ENCODE data around the gene IGF2R.

The IGF2R gene

DNA sequence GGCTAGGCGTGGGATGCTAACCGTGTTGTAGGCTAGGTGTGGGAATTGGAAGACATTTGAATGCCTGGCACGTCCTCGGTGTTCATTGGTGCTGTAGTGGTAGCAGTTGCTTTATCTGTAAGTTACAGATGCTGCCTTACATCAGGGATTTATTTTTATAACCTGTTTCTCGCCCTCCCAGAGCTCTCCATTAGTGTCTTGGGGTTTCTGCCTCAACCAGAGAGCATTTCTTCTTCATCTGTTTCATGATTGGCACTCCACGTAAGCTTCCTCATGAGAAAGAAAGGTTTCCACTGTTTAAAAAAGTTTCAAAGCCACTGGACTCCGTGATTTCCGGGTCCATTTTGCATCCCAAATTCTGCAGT is 9.0 kb downstream of the IGF2R start:
- H3K27ac Mint-ChIP-seq = peak overlapping the region; percentile 98
- peaks cover 47% of the 10 kb centered on the region for H3K36me3 Mint-ChIP-seq (ENCODE audit: low read depth)
- H3K27me3 Mint-ChIP-seq = no peaks in the 10 kb centered on the region
- peak overlapping the region; percentile 84 for H3K4me3 Mint-ChIP-seq
- H3K9me3 Mint-ChIP-seq = no peaks in the 10 kb centered on the region
- peaks cover 99% of the 10 kb centered on the region for H3K4me1 Mint-ChIP-seq (ENCODE audit: low read depth)

DNA sequence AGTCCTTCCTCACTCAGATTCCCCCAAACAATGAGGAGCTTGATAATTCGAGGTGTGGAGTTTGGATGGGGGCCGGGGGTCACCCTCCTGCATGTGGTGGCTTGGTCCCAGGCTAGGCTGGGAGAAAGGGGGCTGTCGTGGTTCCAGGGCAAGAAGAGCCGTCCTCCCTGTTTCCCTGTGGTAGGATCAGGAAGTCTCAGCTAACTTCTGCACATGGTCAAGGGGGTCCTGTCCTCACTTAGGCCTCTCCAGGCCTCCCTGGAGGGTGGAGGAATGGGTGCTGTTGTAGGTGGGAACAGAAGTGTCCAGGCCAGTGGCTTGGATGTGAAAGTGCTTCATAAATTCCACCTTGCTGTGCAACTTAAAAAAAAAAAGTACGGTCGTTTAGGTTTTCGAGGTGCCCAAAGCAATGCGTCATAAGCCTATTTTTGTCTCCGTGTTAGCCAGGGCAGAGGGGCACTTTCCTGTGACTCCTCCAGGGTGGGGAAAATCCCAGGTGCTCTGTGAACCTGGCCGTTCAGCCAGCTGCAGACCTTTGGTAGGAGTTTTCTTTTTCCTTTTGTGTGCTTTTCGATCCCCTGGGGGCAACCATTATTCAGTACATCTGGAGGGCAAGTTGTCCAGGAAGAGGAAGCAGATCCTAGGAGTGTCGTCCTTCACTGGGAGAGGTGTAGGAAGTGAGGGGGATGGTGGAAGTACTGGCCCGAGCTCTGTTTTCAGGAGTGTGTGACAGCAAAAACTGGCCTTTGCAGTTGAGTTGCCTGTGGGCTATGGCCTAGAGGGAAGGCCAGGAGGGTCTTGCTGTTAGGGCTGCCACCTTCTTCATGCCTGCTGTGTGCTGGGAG is 9.6 kb downstream of the IGF2R start:
- Mint-ChIP-seq H3K9me3 (no peaks in the 10 kb centered on the region), H3K4me3 (peak overlapping the region; percentile 84), H3K27me3 (no peaks in the 10 kb centered on the region), H3K36me3 (ENCODE audit: low read depth) (peaks cover 46% of the 10 kb centered on the region), H3K4me1 (ENCODE audit: low read depth) (peaks cover 99% of the 10 kb centered on the region), H3K27ac (peak overlapping the region; percentile 98)

DNA sequence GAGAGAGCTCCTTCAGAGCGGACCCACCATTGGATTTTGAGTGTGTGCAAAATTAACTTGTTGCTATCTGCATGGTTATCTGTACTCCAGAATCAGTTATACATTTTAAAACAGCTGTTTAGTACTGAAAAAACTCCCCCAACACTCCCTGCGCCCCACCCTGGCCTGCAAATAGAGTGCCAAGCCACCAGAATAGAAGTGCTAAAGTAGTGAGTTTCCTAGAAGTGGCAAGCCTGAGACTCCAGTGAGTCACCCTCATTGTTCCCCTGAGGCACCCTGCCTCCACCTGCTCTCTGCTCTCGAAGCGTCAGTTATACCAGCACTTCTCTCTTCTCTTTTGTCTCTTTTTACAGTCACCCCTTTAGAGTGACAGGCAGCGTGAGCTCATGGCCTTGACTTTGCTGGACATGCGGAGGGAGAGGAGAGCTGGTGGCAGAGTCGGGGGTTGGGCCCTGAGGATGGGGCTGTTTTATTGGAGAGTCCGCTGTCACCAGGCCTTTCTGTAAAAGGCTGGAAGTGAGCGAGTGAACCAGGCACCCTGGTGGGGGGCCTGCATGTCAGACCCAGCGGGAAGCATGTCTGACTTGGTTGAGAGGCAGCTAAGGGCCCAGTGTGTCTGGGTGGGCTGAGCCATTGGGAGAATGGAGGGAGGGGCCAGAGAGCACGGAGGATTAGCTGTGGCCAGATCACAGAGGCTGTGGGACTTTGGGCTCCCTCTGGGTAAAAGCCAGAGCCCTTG is 10.4 kb downstream of the IGF2R start:
- Mint-ChIP-seq H3K9me3 (no peaks in the 10 kb centered on the region), H3K27ac (peak overlapping the region; percentile 98), H3K4me3 (peak overlapping the region; percentile 84), H3K27me3 (no peaks in the 10 kb centered on the region), H3K36me3 (ENCODE audit: low read depth) (peaks cover 45% of the 10 kb centered on the region), H3K4me1 (ENCODE audit: low read depth) (peaks cover 99% of the 10 kb centered on the region)

DNA sequence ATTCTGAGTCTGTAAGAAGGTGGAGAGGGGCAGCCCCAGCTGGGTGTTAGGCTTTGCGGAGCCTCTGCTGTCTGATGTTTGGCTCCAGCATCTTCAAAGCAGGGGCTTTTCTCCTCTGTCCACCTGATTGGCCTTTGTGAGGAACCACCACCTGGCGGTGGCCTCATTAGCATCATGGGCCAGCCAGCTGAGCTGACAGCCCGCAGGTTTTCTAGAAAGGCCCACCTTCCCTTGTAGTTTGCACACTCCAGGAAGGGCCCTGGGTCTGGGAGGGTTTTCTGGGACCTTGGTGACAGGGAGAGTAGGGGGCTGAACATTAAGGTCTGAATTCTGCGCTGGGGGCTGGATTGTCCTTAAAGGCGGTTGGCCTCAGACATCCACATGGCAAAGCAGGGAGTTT is 11.6 kb downstream of the IGF2R start:
- peaks cover 99% of the 10 kb centered on the region for H3K4me1 Mint-ChIP-seq (ENCODE audit: low read depth)
- H3K4me3 Mint-ChIP-seq = peak overlapping the region; percentile 88
- H3K36me3 Mint-ChIP-seq (ENCODE audit: low read depth) = peaks cover 34% of the 10 kb centered on the region
- no peaks in the 10 kb centered on the region for H3K9me3 Mint-ChIP-seq
- peak overlapping the region; percentile 98 for H3K27ac Mint-ChIP-seq
- H3K27me3 Mint-ChIP-seq = no peaks in the 10 kb centered on the region

DNA sequence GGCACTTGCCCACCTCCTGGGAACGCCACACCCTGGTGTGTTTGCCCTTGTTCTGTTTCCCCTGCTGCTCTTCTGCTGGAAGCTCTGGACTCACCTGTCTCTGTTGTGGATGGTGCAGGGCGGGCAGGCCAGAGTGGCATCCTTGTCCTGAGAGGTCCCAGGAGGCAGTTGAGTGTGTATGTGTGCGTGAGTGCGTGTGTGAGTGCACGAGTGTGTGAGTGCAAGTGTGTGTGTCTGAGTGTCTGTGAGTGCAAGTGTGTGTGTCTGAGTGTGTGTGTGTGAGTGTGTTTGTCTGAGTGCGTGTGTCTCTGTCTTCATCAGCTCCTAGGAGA is 12.2 kb downstream of the IGF2R start:
- H3K27ac Mint-ChIP-seq = peak overlapping the region; percentile 98
- H3K4me1 Mint-ChIP-seq (ENCODE audit: low read depth) = peaks cover 100% of the 10 kb centered on the region
- peak overlapping the region; percentile 88 for H3K4me3 Mint-ChIP-seq
- H3K9me3 Mint-ChIP-seq = no peaks in the 10 kb centered on the region
- no peaks in the 10 kb centered on the region for H3K27me3 Mint-ChIP-seq
- H3K36me3 Mint-ChIP-seq (ENCODE audit: low read depth) = peaks cover 30% of the 10 kb centered on the region

DNA sequence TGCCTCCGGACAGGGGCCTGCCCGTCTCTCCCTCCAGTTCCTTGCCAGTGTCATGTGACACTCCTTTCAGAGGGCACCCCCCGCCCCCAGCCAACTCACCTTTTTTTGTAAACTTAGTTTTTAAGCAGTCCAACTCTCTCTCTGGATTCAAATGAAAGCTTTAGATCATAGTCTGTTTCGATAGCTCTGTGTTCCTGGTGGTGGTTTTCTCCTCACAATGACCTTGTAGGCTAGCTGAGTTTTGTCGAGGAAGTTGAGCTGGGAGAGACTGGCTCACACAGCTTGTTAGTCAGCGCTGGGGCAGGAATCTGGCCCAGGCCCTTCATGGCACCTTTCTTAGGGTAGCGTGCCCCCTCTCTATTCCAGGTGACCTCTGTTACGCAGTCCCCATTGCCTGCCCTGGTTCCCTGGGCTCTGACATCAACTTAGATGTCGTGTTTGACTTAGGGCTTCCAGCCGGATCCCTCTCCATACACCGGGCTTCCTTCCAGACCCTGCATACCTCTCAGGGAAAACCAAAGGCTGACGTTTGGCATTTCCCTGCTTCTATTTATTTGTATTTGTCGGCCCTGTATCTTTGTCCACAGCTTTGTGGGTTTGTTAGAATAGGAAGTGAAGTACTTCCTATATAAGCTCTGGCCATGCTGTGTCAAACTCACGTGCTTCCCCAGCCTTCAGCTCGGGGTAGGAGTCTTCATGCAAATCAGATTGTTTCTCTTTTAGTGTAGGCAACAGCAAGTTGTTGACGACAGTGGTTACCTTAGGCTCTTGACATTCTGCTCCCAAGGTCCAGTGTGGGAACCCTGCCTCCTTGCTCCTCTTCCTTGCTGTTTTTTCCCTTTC is 12.7 kb downstream of the IGF2R start:
- Mint-ChIP-seq H3K36me3 (ENCODE audit: low read depth) (peaks cover 28% of the 10 kb centered on the region), H3K4me1 (ENCODE audit: low read depth) (peaks cover 100% of the 10 kb centered on the region), H3K27me3 (no peaks in the 10 kb centered on the region), H3K9me3 (no peaks in the 10 kb centered on the region), H3K4me3 (peak overlapping the region; percentile 88), H3K27ac (peak overlapping the region; percentile 98)

DNA sequence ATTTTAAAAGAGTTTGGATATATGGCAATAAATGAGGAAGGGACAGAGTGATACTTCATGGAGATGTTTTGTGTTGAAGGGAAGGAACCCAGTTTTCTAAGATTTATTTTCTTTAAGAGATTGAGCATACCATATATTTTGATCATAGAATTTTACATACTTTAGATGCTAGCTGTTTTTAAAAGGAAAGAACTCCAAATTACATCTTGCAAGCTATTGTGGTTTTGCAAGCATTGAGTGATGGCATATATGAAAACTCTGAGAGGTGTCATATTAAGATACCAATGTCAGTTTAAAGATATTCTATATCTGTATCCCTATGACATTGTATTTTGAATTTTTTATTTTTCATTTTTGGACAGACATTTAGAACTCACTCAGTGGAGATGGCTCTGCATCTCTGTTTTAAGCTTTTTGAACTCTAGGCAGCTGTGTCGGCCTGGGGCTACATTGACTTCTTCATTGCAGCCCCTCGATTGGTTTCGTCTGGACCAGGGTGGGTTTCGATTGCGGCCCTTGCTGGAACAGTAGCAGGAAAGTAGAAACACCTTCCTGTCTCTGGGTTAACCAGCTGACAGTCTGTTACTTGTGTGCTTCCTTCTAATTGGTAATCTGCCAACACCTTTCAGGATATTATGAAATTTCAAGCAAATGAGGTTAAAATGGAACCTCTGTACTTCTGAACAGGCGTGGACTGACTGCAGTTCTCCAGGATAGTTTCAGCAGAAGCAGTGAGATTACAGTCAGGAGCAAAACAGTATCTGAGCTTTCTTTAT is 14.0 kb downstream of the IGF2R start:
- Mint-ChIP-seq H3K36me3 (ENCODE audit: low read depth) (peaks cover 22% of the 10 kb centered on the region), H3K9me3 (no peaks in the 10 kb centered on the region), H3K27me3 (no peaks in the 10 kb centered on the region), H3K4me1 (ENCODE audit: low read depth) (peaks cover 97% of the 10 kb centered on the region), H3K4me3 (peak overlapping the region; percentile 88), H3K27ac (peak overlapping the region; percentile 98)

DNA sequence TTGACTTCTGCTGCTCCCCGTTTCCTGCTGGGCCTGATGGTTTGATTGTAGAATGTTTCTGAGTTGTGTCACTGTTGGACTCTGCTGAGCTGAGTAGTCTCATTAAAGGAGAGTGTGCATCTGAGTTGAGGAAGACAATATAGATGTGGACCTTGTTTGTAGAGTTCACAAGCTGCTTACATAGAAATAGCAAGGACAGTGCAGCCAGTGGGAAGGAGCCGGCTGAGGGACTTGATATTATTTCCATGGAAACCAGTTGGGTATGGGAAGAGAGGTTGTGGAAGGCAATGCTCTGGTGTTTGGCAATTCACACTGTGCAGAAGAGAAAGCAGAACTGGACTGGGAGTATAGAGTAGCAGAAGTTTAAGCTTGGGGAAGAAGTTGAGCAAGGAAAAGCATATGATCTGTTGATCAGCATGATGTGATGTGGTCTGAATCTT is 14.8 kb downstream of the IGF2R start:
- H3K36me3 Mint-ChIP-seq (ENCODE audit: low read depth) = peaks cover 24% of the 10 kb centered on the region
- H3K9me3 Mint-ChIP-seq = no peaks in the 10 kb centered on the region
- peaks cover 97% of the 10 kb centered on the region for H3K4me1 Mint-ChIP-seq (ENCODE audit: low read depth)
- peak overlapping the region; percentile 98 for H3K27ac Mint-ChIP-seq
- H3K4me3 Mint-ChIP-seq = peak overlapping the region; percentile 88
- no peaks in the 10 kb centered on the region for H3K27me3 Mint-ChIP-seq

DNA sequence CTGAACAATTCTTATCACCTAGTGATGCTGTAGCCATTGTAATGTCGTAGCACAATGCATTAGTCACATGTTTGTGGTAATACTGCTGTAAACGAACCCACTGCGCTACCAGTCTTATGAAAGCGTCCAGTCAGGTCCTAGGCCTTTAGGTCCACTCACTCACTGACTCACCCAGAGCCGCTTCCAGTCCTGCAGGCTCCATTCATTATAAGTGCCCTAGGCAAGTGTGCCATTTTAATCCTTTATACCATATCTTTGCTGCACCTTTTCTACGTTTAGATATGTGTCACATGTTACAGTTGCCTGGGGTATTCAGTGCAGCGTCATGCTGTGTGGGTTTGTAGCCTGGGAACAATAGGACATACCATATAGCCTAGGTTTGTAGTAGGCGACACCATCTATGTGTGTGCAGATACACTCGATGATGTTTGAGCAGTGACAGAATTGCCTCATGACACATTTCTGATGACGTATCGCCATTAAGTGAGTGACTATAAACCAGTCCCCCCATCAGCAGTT is 15.4 kb downstream of the IGF2R start:
- Mint-ChIP-seq H3K36me3 (ENCODE audit: low read depth) (peaks cover 27% of the 10 kb centered on the region), H3K9me3 (no peaks in the 10 kb centered on the region), H3K27me3 (no peaks in the 10 kb centered on the region), H3K4me1 (ENCODE audit: low read depth) (peaks cover 97% of the 10 kb centered on the region), H3K4me3 (peak overlapping the region; percentile 88), H3K27ac (peak overlapping the region; percentile 98)

DNA sequence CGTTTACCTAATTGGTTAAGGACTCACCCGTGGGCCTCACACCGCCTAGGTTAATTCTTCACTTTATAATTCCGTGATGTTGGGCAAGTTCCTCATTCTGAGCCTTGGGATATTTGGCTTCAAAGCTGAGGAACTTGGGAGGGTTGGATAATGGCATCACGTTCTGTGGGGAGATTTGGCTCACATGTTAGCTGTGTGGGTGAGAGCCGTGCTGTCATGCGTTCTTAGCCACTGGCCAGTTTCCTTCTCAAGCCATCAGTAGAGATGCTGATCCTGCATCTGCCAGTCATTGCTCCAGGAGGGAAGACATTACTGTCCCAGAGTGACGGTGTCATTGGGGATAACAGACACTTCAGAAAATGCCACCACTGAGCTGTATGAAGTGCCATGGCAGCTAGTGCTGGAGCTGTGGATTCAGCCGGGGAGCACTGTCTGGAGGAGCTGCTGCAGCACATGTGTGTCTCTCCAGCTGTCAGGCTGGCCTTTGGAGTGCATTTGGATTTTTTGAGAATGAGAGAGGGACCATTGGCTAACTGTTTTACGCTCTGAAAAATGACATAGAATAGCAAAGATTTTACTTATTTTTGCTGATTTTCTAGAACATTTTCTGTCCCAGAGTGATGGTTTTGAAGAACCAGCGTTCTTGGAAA is 16.5 kb downstream of the IGF2R start:
- Mint-ChIP-seq H3K9me3 (no peaks in the 10 kb centered on the region), H3K4me1 (ENCODE audit: low read depth) (peaks cover 97% of the 10 kb centered on the region), H3K4me3 (peak overlapping the region; percentile 4), H3K27ac (peak overlapping the region; percentile 75), H3K27me3 (no peaks in the 10 kb centered on the region), H3K36me3 (ENCODE audit: low read depth) (peaks cover 24% of the 10 kb centered on the region)

DNA sequence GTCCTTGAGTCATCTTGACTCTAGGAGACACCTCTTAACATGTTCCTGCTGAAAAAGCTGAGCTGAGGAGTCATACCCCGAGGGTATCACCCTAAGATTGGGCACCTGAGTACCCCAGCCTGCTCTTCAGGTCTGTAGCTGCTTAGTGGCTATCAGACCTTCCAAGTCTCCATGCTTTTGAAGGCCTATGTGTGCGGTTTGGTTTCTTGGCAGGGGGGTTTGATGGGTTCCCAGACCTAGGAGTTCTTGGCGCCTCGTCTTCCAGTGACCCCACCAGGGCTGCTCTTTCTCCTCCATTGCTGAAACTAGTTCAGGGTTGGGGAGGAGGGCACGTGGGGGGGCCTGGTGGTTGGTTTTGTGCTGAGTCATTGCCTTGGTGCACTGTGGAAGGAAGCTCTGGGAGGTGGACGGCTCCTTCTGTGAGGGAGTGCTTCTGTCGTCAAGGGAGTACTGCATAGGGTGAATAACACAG is 20.1 kb downstream of the IGF2R start:
- Mint-ChIP-seq H3K9me3 (peaks cover 2% of the 10 kb centered on the region), H3K4me3 (no peak overlapping the region), H3K27me3 (no peaks in the 10 kb centered on the region), H3K4me1 (ENCODE audit: low read depth) (peaks cover 94% of the 10 kb centered on the region), H3K36me3 (ENCODE audit: low read depth) (peaks cover 36% of the 10 kb centered on the region), H3K27ac (peak overlapping the region; percentile 63)

DNA sequence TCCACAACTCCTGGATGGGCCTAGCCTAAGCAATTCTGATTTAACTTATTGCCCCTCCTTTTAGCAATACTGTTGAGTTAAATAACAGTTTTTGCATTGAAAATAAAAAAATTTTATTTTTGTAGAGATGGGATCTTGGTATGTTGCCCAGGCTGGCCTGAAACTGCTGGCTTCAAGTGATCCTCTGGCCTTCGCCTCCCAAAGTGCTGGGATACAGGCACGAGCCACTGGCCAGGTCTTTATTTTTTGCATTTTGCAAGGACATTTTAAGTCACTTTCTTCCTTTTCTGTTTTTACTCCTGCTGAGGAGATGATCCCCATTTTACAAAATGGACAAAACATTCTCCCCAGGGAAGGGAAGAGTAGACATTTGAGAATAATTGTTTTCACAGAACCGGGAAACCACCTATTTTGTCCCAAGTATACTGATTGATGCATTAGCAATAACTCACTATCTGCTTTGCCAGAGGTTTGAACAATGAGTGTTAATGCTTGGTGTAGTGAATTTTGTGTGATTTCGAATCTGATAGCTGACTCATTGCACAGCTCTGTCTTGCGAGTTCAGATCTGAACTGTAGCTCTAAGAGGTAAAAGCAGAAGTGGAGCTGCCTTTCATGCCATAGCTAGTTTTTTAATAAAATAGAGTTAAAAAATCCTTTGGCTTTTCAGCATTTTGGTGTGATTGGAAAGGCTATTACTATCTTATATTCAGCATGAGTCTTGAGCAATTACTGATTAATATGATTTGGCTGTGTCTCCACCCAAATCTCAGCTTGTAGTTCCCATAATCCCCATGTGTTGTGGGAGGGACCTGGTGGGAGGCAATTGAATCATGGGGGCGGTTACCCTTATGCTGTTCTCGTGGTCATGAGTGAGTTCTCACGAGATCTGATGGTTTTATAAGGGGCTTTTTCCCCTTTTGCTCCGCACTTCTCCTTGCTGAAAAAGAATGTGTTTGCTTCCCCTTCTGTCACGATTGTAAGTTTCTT is 20.9 kb downstream of the IGF2R start:
- Mint-ChIP-seq H3K27ac (peak overlapping the region; percentile 81), H3K36me3 (ENCODE audit: low read depth) (peaks cover 43% of the 10 kb centered on the region), H3K9me3 (peaks cover 6% of the 10 kb centered on the region), H3K4me1 (ENCODE audit: low read depth) (peaks cover 94% of the 10 kb centered on the region), H3K4me3 (peak overlapping the region; percentile 27), H3K27me3 (no peaks in the 10 kb centered on the region)

DNA sequence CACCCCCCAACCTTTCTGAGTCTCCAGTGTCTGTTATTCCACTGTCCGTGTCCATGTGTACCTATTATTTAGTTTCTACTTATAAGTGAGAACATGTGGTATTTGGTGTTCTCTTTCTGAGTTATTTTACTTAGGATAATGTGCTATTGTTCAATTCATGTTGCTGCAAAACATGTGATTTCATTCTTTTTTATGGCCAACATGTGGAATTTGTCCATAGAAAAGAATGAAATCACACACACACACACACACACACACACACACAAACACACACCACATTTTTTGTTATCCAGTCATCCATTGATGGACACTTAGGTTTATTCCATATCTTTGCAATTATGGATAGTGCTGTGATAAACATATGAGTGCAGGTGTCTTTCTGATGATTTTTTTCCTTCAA is 23.5 kb downstream of the IGF2R start:
- H3K27me3 Mint-ChIP-seq = no peaks in the 10 kb centered on the region
- no peak overlapping the region for H3K4me3 Mint-ChIP-seq
- H3K4me1 Mint-ChIP-seq (ENCODE audit: low read depth) = peaks cover 94% of the 10 kb centered on the region
- H3K27ac Mint-ChIP-seq = peak overlapping the region; percentile 2
- H3K9me3 Mint-ChIP-seq = peaks cover 6% of the 10 kb centered on the region
- peaks cover 60% of the 10 kb centered on the region for H3K36me3 Mint-ChIP-seq (ENCODE audit: low read depth)
